Stimulated activated naive CD4-positive, alpha-beta T cell (primary cell): ENCODE results near the gene CYP19A1.

Experiments
- DNase-seq, 6 experiments: peaks; one replicate each; lab custom pipeline; 2025; lab: John Stamatoyannopoulos, UW

Gene CYP19A1

DNA sequence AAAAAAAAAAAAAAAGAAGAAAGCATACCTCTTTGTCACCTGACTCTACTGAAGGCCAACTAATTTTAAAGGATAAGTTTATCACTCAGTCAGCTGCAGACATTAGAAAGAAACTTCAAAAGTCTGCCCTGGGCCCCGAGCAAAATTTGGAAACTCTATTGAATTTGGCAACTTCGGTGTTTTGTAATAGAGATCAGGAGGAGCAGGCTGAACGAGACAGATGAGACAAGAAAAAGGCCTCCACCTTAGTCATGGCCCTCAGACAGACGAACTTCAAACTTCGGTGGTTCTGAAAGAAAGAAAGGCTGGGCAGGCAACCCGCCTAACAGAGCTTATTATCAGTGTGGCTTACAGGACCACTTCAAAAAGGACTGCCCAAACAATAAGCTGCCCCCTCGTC lies 21.6 kb upstream of the CYP19A1 start:
- DNase-seq: no peak

DNA sequence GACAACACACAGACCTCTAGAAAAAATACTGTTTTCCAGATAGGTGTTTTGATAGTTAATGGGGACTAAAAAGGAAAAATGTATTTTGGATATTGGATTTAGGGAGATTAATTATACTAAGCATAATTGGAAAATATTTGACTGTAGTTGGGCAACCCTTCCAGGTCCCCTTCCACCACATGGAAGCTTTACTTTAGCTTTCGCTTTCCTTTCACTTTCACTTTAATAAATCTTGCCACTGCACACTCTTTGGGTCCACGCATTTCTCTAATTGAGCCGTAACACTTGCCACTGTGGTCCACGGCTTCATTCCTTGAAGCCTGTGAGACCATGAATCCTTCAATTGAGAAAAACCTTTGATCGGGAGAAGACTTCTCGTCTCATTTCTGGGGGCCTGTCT lies 18.6 kb upstream of the CYP19A1 start:
- no peak for DNase-seq

DNA sequence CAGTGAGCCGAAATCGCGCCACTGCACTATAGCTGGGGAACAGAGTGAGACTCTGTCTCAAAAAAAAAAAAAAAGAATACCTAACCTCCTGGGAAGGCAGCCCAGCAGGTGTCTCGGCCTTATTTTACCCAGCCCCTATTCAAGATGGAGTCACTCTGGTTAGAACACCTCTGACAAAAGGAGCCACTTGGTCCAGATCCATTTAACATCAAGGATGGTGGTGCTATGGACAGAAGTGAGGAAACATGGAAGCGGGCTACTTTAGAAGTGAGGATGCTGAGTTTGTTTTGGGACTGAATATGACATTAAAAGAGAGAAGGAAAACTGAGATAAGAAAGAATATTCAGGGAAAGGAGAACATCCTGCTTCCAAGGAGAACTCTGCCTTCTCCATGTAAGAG lies 17.8 kb upstream of the CYP19A1 start:
- no peak for DNase-seq

DNA sequence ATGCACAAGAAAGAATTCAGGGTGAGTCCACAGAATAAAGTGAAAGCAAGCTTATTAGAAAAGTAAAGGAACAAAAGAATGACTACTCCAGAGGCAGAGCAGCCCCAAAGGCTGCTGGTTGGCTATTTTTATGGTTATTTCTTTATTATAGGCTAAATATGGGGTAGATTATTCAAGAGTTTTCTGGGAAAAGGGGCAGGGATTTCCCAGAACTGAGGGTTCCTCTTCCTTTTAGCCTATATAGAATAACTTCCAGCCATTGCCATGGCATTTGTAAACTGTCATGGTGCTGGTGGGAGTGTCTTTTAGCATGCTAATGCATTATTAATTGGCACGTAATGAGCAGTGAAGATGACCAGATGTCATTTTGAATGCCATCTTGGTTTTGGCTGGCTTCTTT lies 16.7 kb upstream of the CYP19A1 start:
- DNase-seq: no peak

DNA sequence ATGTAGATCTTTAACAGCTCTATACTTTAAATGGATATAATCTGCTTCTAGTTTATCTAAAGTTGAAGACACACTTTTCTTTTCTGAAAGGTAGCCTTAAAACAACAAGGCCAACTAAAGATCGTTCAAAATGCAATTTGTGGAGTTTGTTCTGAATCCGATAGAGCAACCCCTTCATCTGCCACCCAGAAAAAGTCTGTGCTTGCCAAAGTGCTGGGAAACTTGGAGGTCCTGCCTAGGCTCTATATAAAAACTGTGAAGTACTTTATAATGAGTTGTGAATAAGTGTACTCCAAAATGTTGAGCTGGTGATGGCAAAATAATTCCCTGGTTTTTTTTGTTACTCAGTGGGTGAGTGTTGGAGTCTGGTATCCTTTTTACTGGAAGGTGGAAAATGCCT lies 15.6 kb upstream of the CYP19A1 start:
- DNase-seq: no peak

DNA sequence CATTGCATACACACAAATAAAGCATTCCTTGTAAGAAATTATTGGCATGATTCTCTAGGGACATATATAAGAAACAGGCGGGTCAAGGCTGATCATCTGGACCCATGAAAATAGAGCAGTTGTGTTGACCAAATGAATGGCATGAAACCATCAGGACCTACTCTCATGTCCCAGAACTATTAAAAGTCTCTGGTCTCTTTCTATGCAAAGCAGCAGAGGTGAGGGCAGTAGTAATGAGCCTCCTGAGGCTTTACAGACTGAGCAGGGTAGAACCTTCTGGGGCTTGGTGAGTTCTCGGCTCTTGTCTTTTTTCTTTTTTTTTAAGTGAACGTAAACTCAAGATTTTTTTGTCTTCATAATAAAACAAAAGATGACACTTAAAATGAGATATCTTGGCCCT lies 12.3 kb upstream of the CYP19A1 start:
- DNase-seq: no peak

DNA sequence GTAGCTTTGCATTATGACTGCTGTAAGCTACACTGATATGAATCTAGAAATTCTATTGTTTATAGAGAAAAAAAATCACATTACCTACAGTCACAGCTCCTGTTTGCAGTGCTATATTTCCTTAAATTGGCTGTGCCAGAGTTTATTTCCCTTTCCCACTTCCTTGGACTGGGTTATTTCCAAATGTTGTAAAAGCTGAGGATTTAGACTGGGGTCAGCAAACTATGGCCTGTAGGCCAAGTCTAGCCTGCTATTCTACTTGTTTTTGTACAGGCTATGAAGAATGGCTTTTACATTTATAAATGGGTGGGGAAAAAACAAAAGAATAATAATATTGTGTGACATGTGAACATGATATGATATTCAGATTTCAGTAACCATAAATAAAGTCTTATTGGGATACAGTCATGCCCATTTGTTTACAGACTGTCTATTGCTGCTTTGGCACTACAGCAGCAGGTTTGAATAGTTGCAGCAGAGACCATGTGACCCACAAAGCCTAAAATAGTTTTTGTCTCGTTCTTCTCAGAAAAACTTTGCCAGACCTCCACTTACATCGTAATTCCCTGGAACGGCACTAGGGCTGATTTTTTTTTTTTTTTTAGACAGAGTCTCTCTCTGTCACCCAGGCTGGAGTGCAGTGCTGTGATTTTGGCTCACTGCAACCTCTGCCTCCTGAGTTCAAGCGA lies 10.9 kb upstream of the CYP19A1 start:
- no peak for DNase-seq

DNA sequence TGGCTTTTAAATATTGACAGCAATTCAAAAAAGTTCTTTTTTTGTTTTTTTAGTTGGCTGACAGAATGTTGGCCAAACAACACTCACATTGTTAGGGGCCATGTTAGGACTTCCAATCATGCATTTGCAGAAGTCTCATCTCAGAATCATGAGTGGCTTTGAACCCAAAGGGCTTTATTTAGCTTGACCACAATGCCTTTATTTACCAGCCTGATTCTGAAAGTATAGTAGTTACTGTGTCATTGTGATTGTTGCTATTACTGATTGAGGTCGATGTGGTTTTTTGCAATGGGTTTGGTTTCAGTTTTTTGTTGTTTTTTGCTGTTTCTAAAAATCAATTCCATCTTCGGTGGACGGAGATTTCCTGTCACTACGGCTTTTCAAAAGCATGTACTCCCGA lies 10.3 kb upstream of the CYP19A1 start:
- DNase-seq: no peak

DNA sequence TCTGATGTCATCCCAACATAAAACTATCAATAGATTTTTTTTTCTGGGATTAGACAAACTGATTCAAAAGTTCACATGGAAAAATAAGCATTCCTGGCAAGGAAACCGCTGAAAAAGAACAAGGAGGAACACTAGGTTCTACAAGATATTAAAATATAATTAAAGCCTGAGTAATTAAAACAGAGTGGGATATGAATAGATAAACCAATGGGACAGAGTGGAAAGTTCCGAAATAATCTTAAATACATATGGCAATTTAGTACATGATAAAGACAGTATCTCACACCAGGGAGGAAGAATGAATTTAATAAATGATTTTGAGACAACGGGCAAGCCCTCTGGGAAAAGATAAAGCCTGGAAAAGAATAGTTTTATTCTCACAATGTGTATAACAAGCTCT lies 7.7 kb upstream of the CYP19A1 start:
- DNase-seq: no peak

DNA sequence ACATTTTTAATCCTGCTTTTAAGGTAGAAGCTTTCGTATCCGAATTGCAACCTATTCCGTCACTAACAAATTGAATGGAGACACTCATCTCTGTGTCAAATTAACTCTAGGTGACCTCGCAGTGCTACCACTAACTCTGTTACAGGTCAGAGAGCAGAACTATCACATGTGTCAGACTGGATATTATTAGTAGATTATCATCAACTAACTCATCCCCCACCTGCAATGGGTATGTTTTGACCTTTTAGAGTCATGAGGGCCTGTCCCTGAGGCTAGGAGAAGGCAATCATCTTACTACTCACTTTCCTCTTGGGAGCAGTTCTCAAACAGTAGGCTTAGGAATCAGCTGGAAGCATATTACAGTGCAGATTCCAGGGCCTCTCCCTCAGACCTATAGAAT lies 5.1 kb upstream of the CYP19A1 start:
- DNase-seq: no peak

DNA sequence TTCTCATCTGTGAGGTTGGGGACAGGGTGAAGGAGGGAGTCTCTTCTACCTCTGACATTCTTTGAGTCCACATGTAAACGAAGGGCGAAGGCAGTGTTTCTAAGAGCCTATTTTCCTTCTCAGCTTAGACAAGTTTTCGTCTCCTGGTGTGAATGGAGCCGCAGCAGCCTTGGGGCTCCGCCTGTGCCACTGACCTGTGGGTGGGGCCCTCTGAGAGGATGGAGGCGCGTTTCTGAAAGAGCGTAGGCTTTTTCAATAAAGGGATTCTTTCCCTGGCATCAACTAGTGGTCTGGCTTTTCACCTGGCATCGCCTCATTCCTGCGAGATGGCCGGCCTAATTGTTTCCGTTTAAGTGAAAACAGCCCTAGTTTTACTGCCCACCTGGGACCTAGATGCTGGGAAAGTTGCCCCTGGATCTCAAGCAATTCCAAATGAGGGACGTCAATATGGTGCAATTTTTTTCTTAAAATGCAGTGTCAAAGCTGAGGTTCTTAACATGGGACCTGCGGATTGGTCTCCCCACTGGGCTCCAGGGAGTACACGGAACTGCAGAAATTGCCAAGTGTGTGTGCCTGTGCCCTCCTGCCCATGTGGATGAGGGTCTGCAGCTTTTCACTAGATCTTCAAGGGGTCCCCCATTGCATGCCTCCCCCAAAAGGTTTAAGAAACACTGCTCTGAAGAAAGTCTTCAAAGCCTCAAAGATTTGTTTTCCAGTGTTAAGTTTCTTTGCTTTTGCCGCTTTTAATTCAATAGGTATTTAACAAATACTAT lies 4.0 kb upstream of the CYP19A1 start:
- no peak for DNase-seq

DNA sequence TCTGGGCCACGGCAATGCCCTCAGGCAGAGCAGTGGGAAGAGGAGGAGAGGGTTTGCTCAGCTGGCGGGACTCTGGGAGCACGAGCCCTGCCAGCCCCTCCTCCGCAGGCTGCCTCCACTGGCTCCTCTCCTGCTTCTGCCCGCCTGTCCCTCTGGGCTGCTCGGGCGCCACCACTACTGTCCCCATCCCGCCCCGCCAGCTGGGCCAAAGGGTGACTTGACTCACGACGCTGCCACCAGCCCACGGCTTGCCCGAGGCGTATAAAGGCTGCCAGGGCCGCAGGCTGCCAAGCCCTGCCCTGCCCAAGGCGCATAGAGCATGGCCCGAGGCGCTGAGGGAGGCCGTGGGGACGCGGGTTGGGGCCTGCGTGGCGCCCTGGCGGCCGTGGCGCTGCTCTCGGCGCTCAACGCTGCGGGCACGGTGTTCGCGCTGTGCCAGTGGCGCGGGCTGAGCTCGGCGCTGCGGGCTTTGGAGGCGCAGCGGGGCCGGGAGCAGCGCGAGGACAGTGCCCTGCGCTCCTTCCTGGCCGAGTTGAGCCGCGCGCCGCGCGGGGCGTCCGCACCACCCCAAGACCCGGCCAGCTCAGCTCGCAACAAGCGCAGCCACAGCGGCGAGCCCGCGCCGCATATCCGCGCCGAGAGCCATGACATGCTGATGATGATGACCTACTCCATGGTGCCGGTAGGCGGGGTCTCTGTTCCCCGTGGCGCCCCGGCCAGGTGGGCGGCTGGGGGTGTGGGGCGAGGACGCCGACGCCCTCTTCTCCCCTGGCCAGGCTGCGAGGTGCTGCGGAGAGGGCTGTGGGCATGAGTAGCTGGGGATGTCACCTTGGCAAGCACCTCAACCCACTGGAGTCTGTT lies 3.2 kb upstream of the CYP19A1 start, which contains the start of gene GLDN:
GLDN (plus strand) TSS at position 290 of the 861 bp plus-strand sequence; CDS start at position 320, 30 bp downstream.
- DNase-seq: no peak

DNA sequence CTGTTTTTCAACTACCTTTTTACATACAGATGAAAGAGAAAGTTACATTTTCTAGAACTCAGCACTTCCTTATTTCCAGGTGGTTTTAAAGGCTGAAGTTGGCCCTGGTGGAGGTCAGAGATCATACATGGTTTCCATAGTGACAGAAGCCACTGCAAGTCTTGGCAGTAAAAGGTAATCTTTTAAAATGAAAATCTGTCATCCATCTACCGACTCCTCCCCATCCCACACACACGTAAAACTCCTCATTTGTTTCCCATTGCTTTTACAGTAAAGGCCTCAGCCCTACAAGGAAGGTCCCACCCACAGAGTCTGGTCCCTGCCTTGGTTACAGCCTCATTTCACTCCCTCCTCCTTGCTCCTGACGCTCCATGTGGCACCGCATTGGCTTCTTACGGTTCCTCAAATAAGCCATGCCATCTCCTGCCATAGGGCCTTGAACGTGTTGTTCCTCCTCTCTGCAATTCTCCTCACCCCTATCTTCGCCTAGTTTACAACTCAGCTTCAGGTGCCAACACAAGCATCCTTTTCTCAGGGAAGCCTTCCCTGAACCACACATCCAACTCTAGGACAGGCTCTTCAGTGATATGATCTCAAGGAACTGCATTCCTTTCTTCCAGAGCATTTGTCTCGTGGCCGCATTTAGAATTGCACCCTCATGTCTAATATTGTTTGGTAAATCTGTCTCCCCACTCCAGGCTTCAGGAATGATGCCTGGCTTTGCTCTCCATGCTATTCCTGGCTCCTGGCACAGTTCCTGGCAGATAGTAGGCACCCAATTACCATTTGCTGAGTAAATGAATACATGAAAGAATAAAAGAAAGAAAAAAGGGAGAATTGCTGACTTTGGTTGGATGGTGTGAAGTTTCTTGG lies 2.6 kb downstream of the CYP19A1 start:
- no peak for DNase-seq

DNA sequence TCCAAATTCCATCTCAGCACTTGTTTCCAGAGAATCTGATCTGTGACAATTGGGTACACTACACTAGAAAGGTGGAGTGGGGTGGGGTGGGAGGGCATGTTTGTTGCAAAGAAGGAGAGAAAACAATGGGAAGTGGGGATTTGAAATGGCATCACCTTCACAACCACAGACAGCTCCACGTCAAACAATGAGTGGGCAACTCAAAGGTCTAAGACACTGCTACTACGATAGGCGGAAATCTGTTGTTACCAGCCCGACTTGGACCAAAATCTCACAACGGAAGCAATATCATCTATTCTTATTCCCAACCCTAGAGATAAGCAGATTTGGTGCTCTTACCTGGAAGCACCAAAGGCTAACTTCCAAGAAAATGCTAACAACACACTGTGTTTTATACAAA lies 3.3 kb downstream of the CYP19A1 start:
- DNase-seq: no peak

DNA sequence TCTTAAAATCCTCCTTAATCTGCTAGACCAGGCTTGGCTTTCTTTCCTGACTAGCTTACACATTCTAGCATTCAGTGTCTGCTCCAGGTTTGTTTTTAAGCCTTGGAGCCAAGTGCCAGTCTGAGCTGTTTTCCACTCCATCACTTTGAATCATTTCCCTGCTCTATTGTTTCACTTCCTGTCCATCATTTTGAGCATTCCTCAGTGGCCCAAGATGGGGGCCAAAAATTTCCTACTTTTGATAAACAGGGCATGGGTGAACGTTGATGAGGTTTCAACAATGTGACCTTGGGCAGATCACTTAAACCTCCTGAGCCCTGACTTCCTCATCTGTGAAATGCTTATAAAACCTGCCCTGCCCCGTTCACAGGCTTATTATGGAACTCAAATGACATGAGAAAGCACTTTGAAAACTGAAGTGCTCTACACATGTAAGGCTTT lies 4.4 kb downstream of the CYP19A1 start:
- no peak for DNase-seq

DNA sequence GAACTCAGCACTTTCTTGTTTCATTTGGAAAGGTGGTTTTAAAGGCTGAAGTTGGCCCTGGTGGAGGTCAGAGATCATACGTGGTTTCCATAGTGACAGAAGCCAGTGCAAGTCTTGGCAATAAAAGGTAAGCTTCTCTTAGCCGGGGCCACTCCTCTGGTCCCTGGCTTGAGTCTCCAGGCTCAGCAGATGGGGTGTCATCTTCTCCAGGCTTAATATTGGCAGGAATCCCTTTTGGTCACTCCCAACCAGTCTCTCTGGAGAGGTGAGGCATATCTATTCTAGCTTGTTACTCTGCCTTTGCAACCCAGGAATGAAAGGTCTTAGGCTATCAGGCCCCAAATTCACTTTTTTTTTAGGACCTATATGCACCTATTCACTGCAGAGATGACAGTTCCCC lies 4.8 kb downstream of the CYP19A1 start:
- DNase-seq: no peak

DNA sequence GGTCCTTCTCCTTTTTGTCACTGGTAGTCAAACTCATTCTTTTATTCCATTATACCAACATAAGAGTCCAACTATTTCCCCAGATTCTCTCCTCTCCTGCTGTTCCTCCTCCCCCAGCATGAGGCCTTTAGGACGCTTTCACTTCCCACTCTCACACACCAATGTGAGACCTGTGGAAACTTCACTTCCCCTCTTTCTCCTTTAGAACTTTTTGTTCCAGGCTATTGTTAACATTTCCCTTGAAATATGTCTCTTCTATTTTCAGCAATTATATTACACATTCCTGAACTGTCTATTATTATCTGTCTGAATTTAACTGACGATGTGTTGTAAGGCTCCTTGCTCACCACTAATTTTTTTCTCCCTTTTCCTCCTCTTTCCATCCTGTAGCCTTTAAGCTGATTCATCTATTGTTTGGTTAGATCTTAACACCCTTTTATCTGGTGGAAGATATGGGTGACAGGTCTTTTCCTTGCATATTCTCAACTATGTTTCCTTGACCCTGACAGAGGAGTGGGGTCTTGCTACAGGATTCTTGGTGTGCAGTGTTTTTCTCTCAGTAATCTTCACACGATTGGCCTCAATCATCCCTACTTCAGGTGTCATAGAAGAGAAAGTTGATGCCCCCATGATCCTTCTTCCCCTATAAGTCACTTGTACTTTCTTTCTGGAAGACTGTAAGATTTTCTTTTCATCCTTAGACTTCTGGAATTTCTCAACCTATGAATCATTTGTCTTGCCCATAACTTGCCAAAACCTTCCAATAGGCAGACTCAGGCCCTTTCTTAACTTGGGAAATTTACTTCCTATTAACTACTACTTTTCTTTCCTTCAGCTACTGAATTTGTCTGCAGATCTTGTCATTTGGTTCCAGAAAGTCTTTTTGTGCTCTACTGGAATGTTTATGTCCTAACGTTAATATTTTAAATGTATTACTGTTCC lies 5.9 kb downstream of the CYP19A1 start:
- DNase-seq: no peak

DNA sequence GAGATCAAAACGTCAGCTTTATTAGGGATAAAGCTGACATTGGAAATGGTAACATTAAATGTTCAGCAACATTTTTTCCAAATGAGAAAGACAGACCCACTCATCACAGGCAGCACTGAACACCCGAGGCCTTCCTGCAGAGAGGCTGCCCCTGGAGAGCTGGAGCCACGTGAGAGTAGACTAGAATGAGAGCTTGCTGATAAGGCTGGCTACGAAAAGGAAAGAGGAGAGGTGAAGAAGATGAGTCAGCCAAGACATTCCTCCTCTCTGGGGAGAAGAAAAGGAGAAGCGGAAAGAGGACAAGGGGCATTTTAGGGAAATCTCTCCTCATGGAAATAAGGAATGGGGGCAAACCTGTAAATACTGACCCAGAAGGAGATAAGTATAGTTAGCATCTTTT lies 7.3 kb downstream of the CYP19A1 start:
- DNase-seq: no peak

DNA sequence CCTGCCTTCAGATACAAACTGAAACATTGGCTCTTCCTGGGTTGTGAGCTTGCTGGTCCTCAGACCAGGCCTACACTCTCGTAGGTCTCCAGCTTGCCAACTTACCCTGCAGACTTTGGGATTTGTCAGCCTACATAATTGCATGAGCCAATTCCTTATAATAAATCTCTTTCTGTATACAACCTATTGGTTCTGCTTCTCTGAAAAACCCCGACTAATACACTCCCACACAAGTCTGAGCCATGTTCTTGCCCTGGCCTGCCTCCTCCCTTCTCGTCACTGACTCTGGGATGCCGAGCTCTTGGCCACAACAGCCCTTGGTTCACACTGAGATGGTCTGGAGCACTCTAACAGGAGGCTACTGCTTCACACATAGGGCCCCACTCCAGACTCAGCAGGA lies 9.5 kb downstream of the CYP19A1 start:
- no peak for DNase-seq

DNA sequence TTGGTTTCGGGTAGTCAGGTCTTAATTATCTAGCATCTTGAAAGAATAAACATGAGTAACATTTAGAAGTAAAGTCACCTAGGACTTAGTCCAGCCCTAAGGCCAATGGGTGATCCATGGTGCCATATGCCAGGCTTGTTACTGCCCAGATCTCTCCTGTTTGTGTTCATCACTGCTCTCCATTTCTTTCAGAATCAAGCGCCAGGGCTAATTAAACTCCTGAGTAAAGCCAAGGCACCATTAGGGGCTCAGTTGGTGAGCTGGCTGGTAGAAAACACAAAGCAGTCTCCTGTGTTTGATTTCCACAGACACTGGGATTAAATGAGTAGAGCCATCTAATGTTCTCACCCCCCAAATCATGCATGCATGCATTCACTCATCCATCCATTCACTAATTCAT lies 11.3 kb downstream of the CYP19A1 start:
- no peak for DNase-seq

DNA sequence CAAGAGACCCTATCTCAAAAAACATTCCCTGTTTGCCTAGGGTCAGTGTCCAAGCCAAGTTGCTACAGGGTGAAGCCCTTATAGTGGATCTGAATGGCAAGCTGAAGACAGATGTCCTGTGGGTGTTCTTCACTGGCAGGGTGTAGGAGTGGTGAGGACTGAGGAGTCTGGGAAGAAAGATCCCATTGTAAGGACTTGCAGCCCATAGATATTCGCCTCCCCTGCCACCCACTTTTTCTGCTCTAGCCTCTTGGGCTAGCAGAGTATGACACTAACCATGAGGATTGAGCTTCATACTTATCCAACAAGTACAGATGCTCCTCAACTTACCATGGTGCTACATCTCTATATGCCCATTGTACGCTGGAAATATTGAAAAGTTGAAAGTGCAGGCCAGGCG lies 13.2 kb downstream of the CYP19A1 start:
- no peak for DNase-seq
